Nephron (organoid): ENCODE measurements around the gene HSD3B1.

ENCODE experiments used
- H3K27ac Mint-ChIP-seq, 3 experiments: 2 replicates each; pipeline ENCODE4 v1.8.0; 2020; ENCODE audit warnings: mixed read lengths in 3 of 3, mild to moderate bottlenecking in 2 of 3, moderate library complexity in 1 of 3
- H3K27me3 Mint-ChIP-seq: 2 replicates; pipeline ENCODE4 v1.8.0; 2021; ENCODE audit warnings: low read depth, mild to moderate bottlenecking, moderate library complexity, mixed read lengths
- H3K36me3 Mint-ChIP-seq: 2 replicates; pipeline ENCODE4 v1.8.0; 2020; ENCODE audit warnings: low read depth, mixed read lengths
- H3K4me1 Mint-ChIP-seq: 2 replicates; pipeline ENCODE4 v1.8.0; 2020; ENCODE audit warnings: mixed read lengths
- H3K4me3 Mint-ChIP-seq, 3 experiments: 2 replicates each; pipeline ENCODE4 v1.8.0; 2020; ENCODE audit warnings: mild to moderate bottlenecking in 3 of 3, mixed read lengths in 3 of 3, moderate library complexity in 2 of 3
- H3K9me3 Mint-ChIP-seq: 2 replicates; pipeline ENCODE4 v1.8.0; 2020; ENCODE audit warnings: mixed read lengths
- CTCF ChIP-seq, 3 experiments: fragments of 200-600 bp; sonication (generic); IDR thresholded peaks; one replicate each; pipeline ENCODE4 v1.5.0; 2021; ENCODE audit warnings: antibody characterized with exemption in 3 of 3; ENCODE audit not compliant: unreplicated experiment in 3 of 3

HSD3B1 gene

GRCh38 chr1:119531606-119532323, 24.8 kb downstream of the HSD3B1 start:
- Mint-ChIP-seq H3K4me3 (no peak overlapping the region), H3K27me3 (peaks cover 3% of the 10 kb centered on the region), H3K36me3 (no peaks in the 10 kb centered on the region), H3K4me1 (no peaks in the 10 kb centered on the region), H3K27ac (no peak overlapping the region), H3K9me3 (peaks cover 17% of the 10 kb centered on the region)
- no peak for TF ChIP-seq CTCF (IDR thresholded peaks at IDR 0.05; ENCODE audit: unreplicated experiment in 3 of 3)

- Mint-ChIP-seq H3K27me3 (peaks cover 3% of the 10 kb centered on the region), H3K36me3 (no peaks in the 10 kb centered on the region), H3K27ac (no peak overlapping the region), H3K9me3 (peaks cover 17% of the 10 kb centered on the region), H3K4me1 (no peaks in the 10 kb centered on the region), H3K4me3 (no peak overlapping the region)
- TF ChIP-seq CTCF (IDR thresholded peaks at IDR 0.05; ENCODE audit: unreplicated experiment in 3 of 3) = no peak
Measured at GRCh38 chr1:119532324-119532910, 25.4 kb downstream of the HSD3B1 start.

GRCh38 chr1:119535381-119535780, 28.4 kb downstream of the HSD3B1 start:
- Mint-ChIP-seq H3K4me1 (no peaks in the 10 kb centered on the region), H3K4me3 (no peak overlapping the region), H3K9me3 (peaks cover 12% of the 10 kb centered on the region), H3K27ac (no peak overlapping the region), H3K36me3 (no peaks in the 10 kb centered on the region), H3K27me3 (peaks cover 12% of the 10 kb centered on the region)
- TF ChIP-seq CTCF (IDR thresholded peaks at IDR 0.05; ENCODE audit: unreplicated experiment in 3 of 3) = no peak

- Mint-ChIP-seq H3K4me1 (no peaks in the 10 kb centered on the region), H3K36me3 (no peaks in the 10 kb centered on the region), H3K9me3 (peaks cover 3% of the 10 kb centered on the region), H3K27ac (no peak overlapping the region), H3K4me3 (no peak overlapping the region), H3K27me3 (peaks cover 9% of the 10 kb centered on the region)
- TF ChIP-seq CTCF (IDR thresholded peaks at IDR 0.05; ENCODE audit: unreplicated experiment in 3 of 3) = no peak
Measured at GRCh38 chr1:119537966-119538365, 31.0 kb downstream of the HSD3B1 start.

GRCh38 chr1:119539636-119540035, 32.6 kb downstream of the HSD3B1 start:
- no peaks in the 10 kb centered on the region for H3K36me3 Mint-ChIP-seq
- TF ChIP-seq CTCF (IDR thresholded peaks at IDR 0.05; ENCODE audit: unreplicated experiment in 3 of 3) = no peak
- no peak overlapping the region for H3K27ac Mint-ChIP-seq
- H3K4me1 Mint-ChIP-seq = no peaks in the 10 kb centered on the region
- peaks cover 9% of the 10 kb centered on the region for H3K27me3 Mint-ChIP-seq
- no peaks in the 10 kb centered on the region for H3K9me3 Mint-ChIP-seq
- no peak overlapping the region for H3K4me3 Mint-ChIP-seq

- H3K9me3 Mint-ChIP-seq = no peaks in the 10 kb centered on the region
- H3K4me3 Mint-ChIP-seq = no peak overlapping the region
- H3K27me3 Mint-ChIP-seq = peaks cover 9% of the 10 kb centered on the region
- no peaks in the 10 kb centered on the region for H3K36me3 Mint-ChIP-seq
- H3K4me1 Mint-ChIP-seq = no peaks in the 10 kb centered on the region
- TF ChIP-seq CTCF (IDR thresholded peaks at IDR 0.05; ENCODE audit: unreplicated experiment in 3 of 3) = no peak
- H3K27ac Mint-ChIP-seq = no peak overlapping the region
Measured at GRCh38 chr1:119541389-119541788, 34.4 kb downstream of the HSD3B1 start.
